H9 (cell line): ENCODE data around the gene CTNNA1. TPM values are rescaled to one million over a fixed set of nuclear protein-coding genes. Genes with fewer than 3 reads are reported as not detected.
A peak's percentile ranks its signal among the peaks of the same experiment; 100 is the strongest.

Experiments
- DNase-seq: peaks from one replicate; pipeline ENCODE4 v3.0.0-alpha.2; 2017
- H2AFZ ChIP-seq: one replicate; pipeline ENCODE4 v1.6.1; 2013; ENCODE audit warnings: mild to moderate bottlenecking, low read length, control low read depth, moderate library complexity
- H2AK5ac ChIP-seq: 2 replicates; pipeline ENCODE4 v1.6.1; 2013; ENCODE audit warnings: low read length, control low read depth, mixed read lengths; ENCODE audit not compliant: insufficient read length
- H2BK120ac ChIP-seq: one replicate; pipeline ENCODE4 v1.6.1; 2013; ENCODE audit warnings: low read depth, mild to moderate bottlenecking, low read length, control low read depth, inconsistent platforms; ENCODE audit not compliant: poor library complexity, severe bottlenecking
- H2BK12ac ChIP-seq: 2 replicates; pipeline ENCODE4 v1.6.1; 2013; ENCODE audit warnings: low read length, control low read depth, mixed read lengths, low read depth; ENCODE audit not compliant: insufficient read length
- H2BK15ac ChIP-seq: 2 replicates; pipeline ENCODE4 v1.6.1; 2013; ENCODE audit warnings: low read depth, low read length, control low read depth
- H2BK20ac ChIP-seq: one replicate; pipeline ENCODE4 v1.6.1; 2013; ENCODE audit warnings: low read depth, mild to moderate bottlenecking, low read length, control low read depth, inconsistent platforms; ENCODE audit not compliant: poor library complexity, severe bottlenecking
- H2BK5ac ChIP-seq: 2 replicates; pipeline ENCODE4 v1.6.1; 2013; ENCODE audit warnings: low read length, control low read depth, mixed read lengths; ENCODE audit not compliant: insufficient read length
- H3K14ac ChIP-seq: 2 replicates; pipeline ENCODE4 v1.6.1; 2013; ENCODE audit warnings: low read length, control low read depth; ENCODE audit not compliant: insufficient read depth
- H3K18ac ChIP-seq: 2 replicates; pipeline ENCODE4 v1.6.1; 2013; ENCODE audit warnings: low read depth, mild to moderate bottlenecking, mixed read lengths, low read length, control low read depth; ENCODE audit not compliant: insufficient read length
- H3K23ac ChIP-seq: 2 replicates; pipeline ENCODE4 v1.6.1; 2013; ENCODE audit warnings: low read length, control low read depth, mixed read lengths, low read depth; ENCODE audit not compliant: insufficient read length
- H3K23me2 ChIP-seq: 2 replicates; pipeline ENCODE4 v1.6.1; 2013; ENCODE audit warnings: low read depth, mild to moderate bottlenecking, mixed read lengths, low read length, control low read depth; ENCODE audit not compliant: insufficient read length, poor library complexity, severe bottlenecking
- H3K27ac ChIP-seq: 2 replicates; pipeline ENCODE4 v1.5.1; 2013; ENCODE audit warnings: low read length, control low read depth, mixed read lengths, low read depth; ENCODE audit not compliant: insufficient read length
- H3K27me3 ChIP-seq: 2 replicates; pipeline ENCODE4 v1.6.1; 2013; ENCODE audit warnings: low read length, control low read depth, inconsistent platforms; ENCODE audit not compliant: insufficient read depth
- H3K4ac ChIP-seq: 2 replicates; pipeline ENCODE4 v1.6.1; 2013; ENCODE audit warnings: low read depth, mild to moderate bottlenecking, control low read depth, inconsistent platforms, low read length, moderate library complexity
- H3K4me1 ChIP-seq: 2 replicates; pipeline ENCODE4 v1.6.1; 2013; ENCODE audit warnings: low read length, control low read depth, inconsistent platforms; ENCODE audit not compliant: insufficient read depth
- H3K4me2 ChIP-seq: 2 replicates; pipeline ENCODE4 v1.6.1; 2013; ENCODE audit warnings: low read length, control low read depth, mixed read lengths; ENCODE audit not compliant: insufficient read length, insufficient read depth
- H3K56ac ChIP-seq: 2 replicates; pipeline ENCODE4 v1.6.1; 2013; ENCODE audit warnings: low read depth, mild to moderate bottlenecking, mixed read lengths, low read length, control low read depth; ENCODE audit not compliant: insufficient read length
- H3K79me1 ChIP-seq: 2 replicates; pipeline ENCODE4 v1.6.1; 2013; ENCODE audit warnings: low read depth, mild to moderate bottlenecking, moderate library complexity, low read length, control low read depth, inconsistent platforms; ENCODE audit not compliant: insufficient read depth, poor library complexity, severe bottlenecking
- H3K79me2 ChIP-seq: 2 replicates; pipeline ENCODE4 v1.6.1; 2013; ENCODE audit warnings: low read length, control low read depth, inconsistent platforms; ENCODE audit not compliant: insufficient read depth
- H3K9ac ChIP-seq: 2 replicates; pipeline ENCODE4 v1.6.1; 2013; ENCODE audit warnings: low read length, control low read depth, mixed read lengths; ENCODE audit not compliant: insufficient read length; ENCODE audit errors: extremely low read depth
- H3K9me3 ChIP-seq: one replicate; pipeline ENCODE4 v1.6.1; 2013; ENCODE audit warnings: low read depth, low read length, inconsistent platforms; ENCODE audit not compliant: control insufficient read depth
- H3T11ph ChIP-seq: one replicate; pipeline ENCODE4 v1.6.1; 2013; ENCODE audit warnings: mild to moderate bottlenecking, low read length, control low read depth, inconsistent platforms
- H4K20me1 ChIP-seq: one replicate; pipeline ENCODE4 v1.6.1; 2013; ENCODE audit not compliant: control insufficient read depth, insufficient read length, insufficient read depth
- H4K5ac ChIP-seq: 2 replicates; pipeline ENCODE4 v1.6.1; 2013; ENCODE audit warnings: low read depth, mild to moderate bottlenecking, mixed read lengths, low read length, control low read depth; ENCODE audit not compliant: insufficient read length
- H4K8ac ChIP-seq: replicated peaks from 2 replicates; pipeline ENCODE4 v1.6.1; 2013; ENCODE audit warnings: low read length, control low read depth, mixed read lengths, low read depth; ENCODE audit not compliant: insufficient read length
- H4K91ac ChIP-seq: 2 replicates; pipeline ENCODE4 v1.6.1; 2013; ENCODE audit warnings: low read depth, mild to moderate bottlenecking, moderate library complexity, mixed read lengths, low read length, control low read depth; ENCODE audit not compliant: insufficient read length
- H3K27ac Mint-ChIP-seq, 3 experiments: 2 replicates in 2 of 3; 3 replicates in 1 of 3; pipeline ENCODE4 v1.8.0; 2020 to 2021; ENCODE audit warnings: mixed read lengths in 3 of 3, mild to moderate bottlenecking in 1 of 3, moderate library complexity in 1 of 3
- H3K27me3 Mint-ChIP-seq: 2 replicates; pipeline ENCODE4 v1.8.0; 2021; ENCODE audit warnings: low read depth, mild to moderate bottlenecking, moderate library complexity, mixed read lengths
- H3K36me3 Mint-ChIP-seq, 3 experiments: 2 replicates in 2 of 3; 3 replicates in 1 of 3; pipeline ENCODE4 v1.8.0; 2020 to 2021; ENCODE audit warnings: low read depth in 3 of 3, mixed read lengths in 3 of 3; ENCODE audit not compliant: insufficient read depth in 1 of 3
- H3K4me1 Mint-ChIP-seq, 2 experiments: 2 replicates each; pipeline ENCODE4 v1.8.0; 2020; ENCODE audit warnings: mixed read lengths in 2 of 2
- H3K4me3 Mint-ChIP-seq, 2 experiments: 2 replicates in 1 of 2; 3 replicates in 1 of 2; pipeline ENCODE4 v1.8.0; 2020 to 2021; ENCODE audit warnings: mild to moderate bottlenecking in 2 of 2, mixed read lengths in 2 of 2, moderate library complexity in 1 of 2
- H3K9me3 Mint-ChIP-seq, 2 experiments: 2 replicates in 1 of 2; 3 replicates in 1 of 2; pipeline ENCODE4 v1.8.0; 2020; ENCODE audit warnings: mild to moderate bottlenecking in 2 of 2, mixed read lengths in 2 of 2, moderate library complexity in 1 of 2
- CTCF ChIP-seq: fragments of 200-600 bp; sonication (generic); conservative IDR thresholded peaks from 3 replicates; pipeline ENCODE4 v1.8.0; 2021; ENCODE audit warnings: antibody characterized with exemption, mild to moderate bottlenecking
- WGBS: extraction: QIAGEN DNeasy Blood & Tissue Kit; methylation state at CpG from one replicate; pipeline ENCODE4 v1.1.7; 2013; ENCODE audit warnings: missing lambda C conversion rate, low lambda C conversion rate, mixed read lengths; ENCODE audit not compliant: insufficient read length; ENCODE audit errors: extremely low coverage; 5-methylcytosine and 5-hydroxymethylcytosine counted together
- total RNA-seq: library from RNA; stranded (reverse); gene quantifications from 2 replicates; pipeline ENCODE4 v1.2.1, GENCODE V29; 2021

Gene CTNNA1
- total RNA-seq, 1 experiment from 2014 or later = 354 TPM

GRCh38 chr5:138944527-138945322 is 191.5 kb downstream of the CTNNA1 start:
- H3K36me3 Mint-ChIP-seq = peaks cover 0 to 3% (median 0%) of the 10 kb centered on the region in 3 experiments; a peak in 1 of 7 replicates
- H3K79me2 ChIP-seq = no peaks in the 10 kb centered on the region
- peaks cover 34 to 47% of the 10 kb centered on the region in 2 experiments for H3K4me1 Mint-ChIP-seq
- no peak overlapping the region for H3K9ac ChIP-seq
- no peak overlapping the region for H3K18ac ChIP-seq
- no peak overlapping the region for H3T11ph ChIP-seq
- no peak overlapping the region for H2BK15ac ChIP-seq
- no peak overlapping the region for H3K4me2 ChIP-seq
- H3K56ac ChIP-seq = no peak overlapping the region
- no peak overlapping the region for H4K8ac ChIP-seq
- H3K27ac Mint-ChIP-seq = peak overlapping the region in 2 of 3 experiments; percentile 42 to 57; a peak in 4 of 7 replicates
- no peaks in the 10 kb centered on the region for H3K23me2 ChIP-seq
- no peak overlapping the region for H2AK5ac ChIP-seq
- H2BK5ac ChIP-seq = no peak overlapping the region
- peaks cover 1% of the 10 kb centered on the region; the same call in 1 of the 2 replicates for H3K27me3 Mint-ChIP-seq
- no peaks in the 10 kb centered on the region for H3K27me3 ChIP-seq
- no peak overlapping the region for H2BK120ac ChIP-seq
- H4K91ac ChIP-seq = no peak overlapping the region
- H3K4me1 ChIP-seq = no peaks in the 10 kb centered on the region
- H3K4me3 Mint-ChIP-seq = no peak overlapping the region
- TF ChIP-seq CTCF = no peak
- peak overlapping the region; percentile 3; the same call in 1 of the 2 replicates for H3K14ac ChIP-seq
- H3K79me1 ChIP-seq = no peaks in the 10 kb centered on the region
- H3K9me3 Mint-ChIP-seq = no peaks in the 10 kb centered on the region
- H3K4ac ChIP-seq = no peak overlapping the region
- DNase-seq = no peak
- WGBS = no CpG with 5 or more reads among the region's 23 CpGs
- H4K5ac ChIP-seq = no peak overlapping the region
- no peak overlapping the region for H3K23ac ChIP-seq
- H2BK20ac ChIP-seq = no peak overlapping the region
- no peaks in the 10 kb centered on the region for H3K9me3 ChIP-seq
- H2BK12ac ChIP-seq = no peak overlapping the region
- no peaks in the 10 kb centered on the region for H4K20me1 ChIP-seq
- no peak overlapping the region for H3K27ac ChIP-seq
- no peak overlapping the region for H2AFZ ChIP-seq
